Skin of body (tissue), 2 donors: Measurements from ENCODE around the gene SPATS2. TPM values are rescaled to one million over a fixed set of nuclear protein-coding genes. Genes with fewer than 3 reads are reported as not detected.
"Not testable (repeated sequence)": the region's sequence is repeated elsewhere in the genome, so short reads cannot be mapped to it uniquely, and the experiment has no call there.

Experiments used
- DNase-seq: peaks from one replicate; lab custom pipeline; 2025; lab: John Stamatoyannopoulos, UW
- total RNA-seq: library from RNA; depleted of rRNA; stranded (reverse); fragments of >200 nt; gene quantifications from one replicate; pipeline ENCODE4 v1.2.3, GENCODE V29; 2014

Gene SPATS2
- total RNA-seq, 1 donor from 2014 or later, result 24.6 TPM

DNA sequence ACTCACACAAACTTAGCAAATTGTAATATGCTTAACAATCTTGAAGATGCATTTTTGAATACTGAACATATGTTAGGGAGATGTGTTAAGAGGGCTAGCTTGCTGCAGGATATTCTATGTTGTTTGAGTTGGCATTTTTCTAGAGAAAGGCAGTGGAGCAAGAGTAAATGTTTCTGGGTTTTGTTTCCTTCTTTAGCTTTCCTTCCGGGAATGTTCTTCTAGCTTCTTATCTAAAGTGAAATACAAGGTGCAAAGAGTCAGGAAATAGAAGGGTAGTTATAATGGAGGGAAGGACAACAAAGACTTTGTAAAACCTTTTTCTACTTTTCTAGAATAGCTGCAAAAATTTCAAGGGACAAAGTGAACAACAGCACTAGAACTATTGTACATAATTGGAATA is 94.0 kb downstream of the SPATS2 start:
- DNase-seq, result no peak

DNA sequence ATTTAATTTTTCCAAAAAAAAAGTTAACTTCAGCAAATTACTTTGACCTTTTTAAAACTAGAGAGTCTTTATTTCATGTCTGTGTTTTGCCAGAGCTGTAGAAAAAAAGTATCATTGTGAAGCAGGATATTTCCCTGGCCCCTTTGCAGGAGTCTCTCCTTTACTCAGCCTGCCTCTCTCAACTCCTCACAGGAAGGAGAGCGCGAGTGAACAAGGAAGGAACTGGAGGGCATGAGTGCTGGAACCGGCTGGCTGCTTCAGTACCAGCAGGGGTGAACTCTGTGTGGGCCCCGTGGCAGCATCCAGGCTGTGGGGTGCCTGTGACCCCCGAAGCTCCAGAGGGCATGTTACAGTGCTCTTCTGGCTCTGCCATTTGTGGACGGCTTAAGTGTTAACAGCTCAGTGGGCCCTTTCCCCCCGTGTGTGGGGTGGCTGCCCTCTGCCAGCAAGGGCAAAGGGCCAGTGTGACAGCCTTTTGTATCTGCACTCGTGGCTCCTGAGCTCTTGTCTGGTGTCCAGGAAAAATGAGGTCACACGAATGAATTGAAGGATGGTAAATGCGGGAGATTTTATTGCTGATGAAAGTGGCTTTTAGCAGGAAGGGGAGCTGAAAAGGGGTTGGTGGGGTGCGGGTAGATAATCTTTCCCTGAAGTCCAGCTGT is 95.0 kb downstream of the SPATS2 start:
- no peak for DNase-seq

DNA sequence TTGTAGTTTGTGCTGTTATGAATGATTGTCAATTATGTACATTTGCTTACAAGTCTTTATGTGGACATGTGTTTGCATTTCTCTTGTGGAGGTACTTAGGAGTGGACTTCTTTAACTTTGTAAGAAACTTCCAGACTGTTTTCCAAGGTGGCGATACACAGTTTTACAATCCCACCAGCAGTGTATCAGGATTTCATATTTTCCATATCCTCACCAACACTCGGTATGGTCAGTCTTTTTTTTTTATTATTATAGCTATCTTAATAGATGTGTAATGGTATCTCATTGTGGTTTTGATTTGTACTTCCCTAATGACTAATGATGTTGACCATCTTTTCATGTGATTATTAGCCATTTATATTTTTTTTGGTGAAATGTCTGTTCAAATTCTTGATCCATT is 97.9 kb downstream of the SPATS2 start:
- no peak for DNase-seq

DNA sequence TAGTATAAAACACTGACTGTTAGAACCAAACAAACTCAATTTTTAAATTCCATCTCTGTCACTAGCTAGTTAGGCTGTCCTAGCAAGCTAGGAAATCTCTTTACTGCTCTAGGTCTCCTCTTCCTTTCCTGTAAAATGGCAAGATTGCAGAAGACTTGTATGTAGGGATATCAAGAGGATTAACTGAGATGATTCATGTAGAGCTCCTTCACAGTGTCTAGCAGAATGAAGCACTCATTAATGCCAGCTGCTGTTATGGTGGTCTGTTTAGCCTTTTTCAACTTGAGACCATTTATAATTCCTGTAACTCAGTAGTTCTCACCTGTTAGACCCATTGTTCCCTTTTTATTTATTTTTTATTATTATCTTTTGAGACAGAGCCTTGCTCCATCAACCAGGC is 103.7 kb downstream of the SPATS2 start:
- no peak for DNase-seq

DNA sequence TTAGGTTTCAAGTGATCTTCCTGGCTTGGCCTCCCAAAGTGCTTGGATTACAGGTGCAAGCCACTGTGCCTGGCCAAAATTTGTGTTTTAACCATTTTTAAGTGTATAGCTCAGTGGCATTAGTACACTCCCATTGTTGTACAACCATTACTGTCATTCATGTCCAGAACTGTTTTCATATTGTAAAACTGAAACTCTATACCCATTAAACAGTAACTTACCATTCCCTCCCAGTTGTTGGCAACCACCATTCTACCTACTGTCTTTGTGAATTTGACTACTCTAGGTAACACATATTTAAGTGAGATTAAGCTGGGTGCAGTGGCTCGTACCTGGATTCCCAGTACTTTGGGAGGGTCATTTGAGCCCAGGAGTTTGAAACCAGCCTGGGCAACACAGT is 104.3 kb downstream of the SPATS2 start:
- DNase-seq, result no peak

DNA sequence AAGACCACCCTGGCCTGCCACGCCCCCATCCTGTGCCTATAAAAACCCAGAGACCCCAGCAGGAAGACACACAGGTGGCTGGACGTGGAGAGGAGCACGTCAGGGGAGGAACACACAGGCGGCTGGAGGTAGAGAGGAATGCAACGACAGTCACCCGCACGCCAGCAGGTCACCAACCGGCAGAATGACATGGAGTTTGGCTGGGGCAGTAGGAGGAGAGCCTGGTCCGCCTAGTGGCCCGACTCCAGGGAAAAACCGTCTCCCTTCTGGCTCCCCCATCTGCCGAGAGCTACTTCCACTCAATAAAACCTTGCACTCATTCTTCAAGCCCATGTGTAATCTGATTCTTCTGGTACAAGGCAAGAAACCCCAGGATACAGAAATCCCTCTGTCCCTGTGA is 108.8 kb downstream of the SPATS2 start:
- no peak for DNase-seq

DNA sequence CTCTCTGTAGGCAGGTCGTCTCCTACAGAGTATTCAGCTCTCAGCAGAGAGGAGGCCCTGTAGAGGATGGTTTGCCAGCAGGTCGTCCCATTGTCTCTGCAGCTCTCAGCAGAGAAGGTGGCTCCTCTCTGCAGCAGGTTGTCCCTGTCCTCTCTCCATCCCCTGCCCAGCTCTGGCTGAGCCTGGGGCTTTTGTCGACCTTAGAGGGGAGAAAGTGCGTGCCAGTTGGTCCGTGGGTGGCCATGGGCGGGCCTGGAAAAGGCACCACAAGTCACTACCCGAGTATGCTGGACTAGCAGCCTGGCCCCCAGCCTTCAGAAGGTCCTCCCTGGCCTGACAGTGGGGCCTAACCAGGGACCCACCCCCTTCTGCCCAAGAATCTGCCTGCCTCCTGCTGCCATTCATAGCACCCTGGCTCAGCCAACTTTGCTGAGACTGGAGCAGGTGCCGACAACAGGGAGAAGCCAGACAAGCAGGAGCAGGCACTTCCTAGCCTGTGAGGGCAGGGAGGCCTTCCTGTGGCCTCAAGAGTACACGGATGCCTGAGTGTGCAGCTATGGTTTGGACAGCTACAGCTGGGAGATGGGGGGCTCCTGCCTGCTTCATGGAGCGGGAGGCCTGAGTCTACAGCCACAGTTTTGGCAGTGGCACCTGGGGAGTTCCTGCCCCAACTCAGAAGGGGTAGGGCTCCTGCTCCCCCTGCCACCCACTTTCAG is 111.8 kb downstream of the SPATS2 start:
- no peak for DNase-seq

DNA sequence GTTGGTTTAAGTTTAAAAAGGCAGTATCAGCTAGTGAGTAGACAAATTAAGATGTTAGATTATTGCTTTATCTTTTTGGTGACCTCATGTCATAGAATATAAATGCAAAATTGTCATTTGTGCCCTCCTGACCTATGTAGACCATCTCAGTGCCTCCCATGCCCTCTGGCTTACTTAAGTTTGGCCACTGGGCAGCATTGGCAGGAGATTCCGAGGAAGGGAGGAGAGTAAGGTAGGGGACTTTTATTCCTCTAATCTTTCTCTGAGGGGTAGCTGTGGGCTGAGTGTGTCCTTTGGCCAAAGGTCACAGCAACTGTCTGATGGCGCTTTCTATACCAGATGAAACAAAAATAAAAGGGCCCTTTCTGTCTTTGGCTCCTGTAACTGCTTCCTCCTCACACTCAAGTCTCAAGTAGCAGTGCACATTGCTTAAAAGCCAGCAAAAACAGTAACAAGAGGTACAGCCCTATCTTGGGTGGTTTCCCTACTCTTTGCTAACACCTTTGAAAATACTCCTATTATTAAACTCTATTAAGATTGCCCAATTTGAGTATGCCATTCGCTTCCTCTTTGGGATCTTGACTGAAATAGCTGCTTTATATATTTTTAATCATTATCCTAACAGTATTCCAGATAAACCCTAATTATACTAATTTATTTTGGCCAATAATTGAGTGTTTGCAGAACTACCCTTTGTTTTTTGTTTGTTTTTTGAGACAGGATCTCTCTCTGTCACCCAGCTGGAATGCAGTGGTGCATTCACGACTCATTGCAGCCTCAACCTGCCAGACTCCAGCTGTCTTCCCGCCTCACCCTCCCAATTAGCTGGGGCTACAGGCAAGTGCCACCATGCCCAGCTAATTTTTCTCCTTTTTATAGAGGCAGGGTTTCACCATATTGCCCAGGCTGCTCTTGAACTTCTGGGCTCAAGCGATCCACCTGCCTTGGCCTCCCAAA is 115.1 kb downstream of the SPATS2 start:
- no peak for DNase-seq

DNA sequence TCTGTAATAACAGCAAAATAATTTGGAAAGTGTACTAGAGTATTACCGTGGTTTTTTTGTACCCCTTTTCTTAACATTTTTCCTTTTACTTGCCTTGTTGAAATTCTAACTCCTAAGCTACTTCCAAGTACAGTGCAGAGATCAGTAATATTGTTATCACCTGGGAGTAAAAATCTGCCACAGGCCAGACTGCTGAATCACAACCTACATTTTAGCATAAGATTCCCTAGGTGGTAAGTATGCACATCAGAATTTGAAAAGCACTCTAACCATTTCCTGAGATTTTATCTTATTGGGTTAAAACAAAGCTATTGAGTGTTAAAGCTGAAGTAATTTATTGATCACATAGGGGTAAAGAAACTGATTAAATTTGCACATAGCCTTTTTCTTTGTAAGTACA is 116.4 kb downstream of the SPATS2 start:
- no peak for DNase-seq

DNA sequence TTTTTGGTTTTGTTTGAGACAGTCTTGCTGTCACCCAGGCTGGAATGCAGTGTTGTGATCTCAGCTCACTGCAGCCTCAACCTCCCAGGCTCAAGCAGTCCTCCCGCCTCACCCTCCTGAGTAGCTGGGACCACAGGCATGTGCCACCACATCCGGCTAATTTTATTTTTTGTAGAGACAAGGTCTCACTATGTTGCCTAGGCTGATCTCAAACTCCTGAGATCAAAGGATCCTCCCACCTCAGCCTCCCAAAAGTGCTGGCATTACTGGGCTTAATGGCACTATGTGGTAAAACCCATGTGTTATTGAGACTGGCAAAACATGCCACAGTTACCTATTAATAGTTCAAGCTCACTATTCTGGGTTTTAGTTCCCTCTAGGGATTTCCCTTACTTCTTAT is 120.3 kb downstream of the SPATS2 start:
- no peak for DNase-seq

DNA sequence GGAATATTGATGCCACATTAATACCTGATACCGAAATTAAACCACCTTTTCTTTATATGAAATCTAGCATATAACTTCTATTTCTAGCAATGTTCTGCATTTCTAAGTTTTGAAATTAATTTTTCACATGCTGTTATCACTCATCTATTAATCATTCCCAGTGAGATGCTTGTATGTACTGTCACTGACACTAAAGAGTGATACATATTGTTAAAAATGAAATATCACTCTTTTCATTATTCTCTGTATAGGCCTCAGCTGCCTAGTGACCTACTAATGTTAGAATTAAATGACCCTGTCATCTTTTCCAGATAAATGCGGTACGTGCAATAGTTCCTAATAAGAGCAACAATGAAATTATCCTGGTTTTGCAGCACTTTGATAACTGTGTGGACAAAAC is 121.9 kb downstream of the SPATS2 start:
- DNase-seq, result no peak

DNA sequence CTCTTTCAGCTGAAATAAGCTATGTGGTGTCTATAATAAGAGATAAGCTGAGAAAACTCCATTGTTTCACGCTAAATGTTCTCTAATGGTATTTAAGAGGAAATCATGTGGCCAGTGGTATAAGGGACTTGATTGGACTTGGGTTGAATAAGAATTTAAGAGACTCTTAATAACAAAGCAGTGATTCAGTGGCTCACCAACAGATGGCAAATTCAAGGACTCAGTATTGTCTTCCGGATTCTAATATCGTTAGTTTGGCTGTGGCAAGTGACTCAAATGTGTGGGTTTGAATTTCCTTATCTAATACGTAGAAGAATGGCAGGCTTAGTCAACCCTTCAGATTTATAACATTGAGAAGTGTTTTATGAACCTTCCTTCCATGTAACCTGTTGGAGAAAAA is 122.5 kb downstream of the SPATS2 start:
- DNase-seq, result no peak

DNA sequence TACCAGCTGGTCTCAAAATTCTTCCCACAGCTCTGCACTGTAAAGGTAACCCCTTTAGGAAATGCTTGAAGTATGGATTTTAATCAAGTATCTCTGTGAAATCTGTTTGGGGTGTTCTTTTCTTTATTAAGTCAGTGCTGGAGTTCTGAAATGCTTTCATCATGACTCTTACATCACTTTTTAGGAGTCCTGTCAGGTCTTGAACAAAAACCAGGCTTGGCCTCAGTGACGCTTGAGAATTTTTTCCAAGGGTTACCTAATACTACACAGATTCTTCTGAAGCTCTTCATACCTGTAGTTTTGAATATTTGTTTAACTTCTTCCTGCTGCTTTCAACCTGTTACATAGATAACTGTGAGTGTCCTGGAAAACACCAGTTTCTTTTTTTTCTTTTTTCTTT is 124.6 kb downstream of the SPATS2 start:
- DNase-seq, result no peak

DNA sequence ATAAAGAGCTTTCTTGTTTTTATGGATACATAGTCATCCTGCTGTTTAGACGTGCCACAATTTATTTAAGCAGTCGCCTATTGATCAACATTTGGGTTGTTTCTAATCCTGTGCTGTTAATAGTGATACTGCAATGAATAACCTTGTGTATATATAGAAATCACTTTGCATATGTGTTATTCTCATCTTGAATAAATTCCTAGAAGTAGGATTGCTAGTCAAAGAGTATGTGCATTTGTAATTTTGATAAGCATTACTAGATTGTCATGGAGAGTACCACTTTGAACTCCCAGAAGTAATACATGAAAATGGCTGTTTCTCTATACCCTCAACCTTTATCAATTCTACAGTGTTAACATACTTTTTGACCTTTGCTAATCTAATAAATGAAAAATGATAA is 126.6 kb downstream of the SPATS2 start:
- no peak for DNase-seq

DNA sequence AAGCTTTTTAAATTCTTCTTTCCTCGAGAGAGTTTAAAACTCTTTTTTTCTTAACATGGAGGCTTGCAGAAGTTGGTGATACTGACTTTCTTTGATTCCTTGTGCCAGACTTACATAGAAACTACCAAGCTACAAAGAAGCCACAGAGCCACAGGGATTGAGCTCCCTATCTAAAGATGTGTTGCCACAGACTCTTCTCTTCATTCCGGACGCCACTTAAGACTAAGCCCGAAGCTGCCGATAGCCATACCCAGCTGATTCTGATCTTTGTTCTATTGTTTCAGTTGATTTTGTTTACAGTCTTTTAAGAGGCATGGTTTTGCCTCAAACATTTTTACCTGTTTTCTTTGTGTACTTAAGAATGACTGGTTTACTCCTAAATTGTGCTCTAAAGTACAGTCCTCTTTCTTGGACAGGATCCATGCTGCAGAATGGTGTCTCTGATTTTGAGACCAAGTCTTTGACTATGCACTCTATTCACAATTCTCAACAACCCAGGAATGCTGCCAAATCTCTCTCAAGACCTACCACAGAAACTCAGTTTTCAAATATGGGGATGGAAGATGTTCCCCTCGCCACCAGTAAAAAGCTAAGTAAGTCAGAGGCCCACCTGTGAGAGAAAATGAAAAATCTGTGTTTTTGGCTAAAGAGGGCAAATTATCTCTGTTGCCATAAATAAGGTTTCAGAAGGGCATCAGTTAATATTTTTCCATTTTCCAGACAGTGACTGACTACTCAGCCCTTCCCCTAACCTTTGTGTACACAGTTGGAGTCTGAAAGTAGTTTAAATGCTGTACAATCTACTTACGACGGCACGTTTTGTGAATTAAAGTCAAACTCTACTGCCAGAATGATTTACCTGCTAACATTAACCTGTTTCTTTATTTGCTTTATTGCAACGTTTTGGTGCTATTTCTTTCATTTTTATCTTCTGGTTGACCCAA is 129.4 kb downstream of the SPATS2 start:
- DNase-seq, result no peak

DNA sequence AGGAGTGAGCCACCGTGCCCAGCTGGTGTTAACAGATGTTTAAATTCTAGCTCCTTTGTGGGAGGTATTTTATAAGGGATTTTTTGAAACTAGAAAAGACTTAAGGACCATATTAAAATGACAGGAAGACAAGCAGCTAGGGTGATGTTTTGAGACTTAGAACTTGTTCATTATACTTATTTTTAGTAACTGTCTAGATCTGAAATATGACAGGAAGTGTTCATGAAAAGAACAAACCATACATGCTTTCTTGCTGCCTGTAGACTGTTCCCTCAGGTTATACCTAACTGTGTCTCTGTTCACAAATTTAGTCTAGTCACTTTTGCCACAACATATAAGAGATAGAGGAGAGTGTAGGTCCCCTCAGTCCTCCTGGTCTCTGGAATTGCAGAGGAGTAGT is 134.6 kb downstream of the SPATS2 start:
- DNase-seq, result no peak

DNA sequence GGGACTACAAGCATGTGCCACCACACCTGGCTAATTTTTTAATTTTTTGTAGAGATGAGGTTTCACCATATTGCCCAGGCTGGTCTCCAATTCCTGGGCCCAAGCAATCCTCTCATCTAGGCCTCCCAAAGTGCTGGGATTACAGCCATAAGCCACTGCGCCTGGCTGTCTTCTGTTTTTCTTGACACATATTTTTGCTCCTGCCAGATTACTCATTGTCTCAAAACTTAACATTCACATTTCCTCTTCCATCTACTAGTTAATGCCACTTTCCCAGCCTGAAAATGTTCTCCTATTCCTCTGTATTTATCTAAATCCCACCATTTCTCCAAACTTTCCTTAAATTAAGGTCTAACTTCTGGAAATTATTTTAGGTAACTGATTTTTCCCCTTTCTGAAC is 135.3 kb downstream of the SPATS2 start:
- no peak for DNase-seq

DNA sequence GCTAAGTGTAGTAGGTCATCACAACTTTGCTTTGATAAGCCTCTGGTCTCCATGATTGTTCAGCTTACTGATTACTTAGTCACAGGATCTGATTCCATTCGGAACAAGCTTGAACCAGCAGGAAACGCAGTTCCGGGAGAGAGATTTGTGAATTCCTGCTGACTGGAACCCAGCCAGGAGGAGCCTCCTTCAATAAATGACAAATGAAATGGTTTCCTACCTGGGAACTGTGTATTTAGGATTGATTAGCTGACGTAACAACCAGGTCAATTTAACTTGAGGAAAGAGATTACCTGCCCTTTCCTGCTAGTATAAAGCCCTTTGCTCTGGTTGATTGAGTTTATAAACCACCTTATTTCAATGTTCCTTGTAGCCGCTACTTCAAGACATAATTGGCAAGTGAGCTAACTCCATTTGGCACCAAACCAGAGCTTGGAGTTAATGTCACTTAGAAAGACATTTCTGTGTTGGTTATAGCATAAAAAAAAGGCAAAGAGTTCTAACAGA is 136.5 kb downstream of the SPATS2 start:
- peak; percentile 29 for DNase-seq

DNA sequence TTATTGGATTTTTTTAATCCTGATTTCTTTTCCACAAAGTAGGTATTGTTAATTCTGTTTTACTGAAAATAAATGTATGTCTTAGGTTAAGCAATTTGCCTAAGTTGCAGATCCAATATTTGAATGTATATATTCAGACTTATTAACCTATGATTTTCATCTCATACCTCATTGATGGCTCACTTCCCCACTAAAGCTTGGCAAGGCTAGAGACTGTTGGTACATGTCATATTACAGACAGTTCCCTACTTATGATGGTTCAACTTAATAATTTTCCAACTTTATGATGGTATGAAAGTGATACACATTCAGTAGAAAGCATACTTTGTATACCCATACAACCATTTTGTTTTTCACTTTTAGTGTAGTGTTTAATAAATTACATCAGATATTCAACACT is 138.4 kb downstream of the SPATS2 start:
- DNase-seq, result no peak

DNA sequence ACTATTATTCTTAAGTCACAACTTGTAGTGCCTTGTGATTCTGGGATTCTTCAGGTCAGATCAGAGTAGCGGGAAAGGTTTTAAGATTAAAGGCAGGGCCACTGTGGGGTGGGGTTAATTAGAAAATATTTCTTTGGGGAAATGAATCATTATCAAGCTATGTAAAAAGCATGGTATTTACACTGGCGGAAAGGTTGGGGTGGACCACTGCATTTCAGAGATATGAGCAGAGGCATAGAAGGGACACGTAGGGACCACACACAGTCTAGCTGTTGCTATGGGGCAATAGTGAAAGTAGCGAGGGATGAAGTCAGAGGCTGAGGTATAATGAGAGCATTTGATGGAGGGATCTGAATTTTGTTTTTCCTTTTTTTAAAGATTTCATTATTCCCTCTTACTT is 139.9 kb downstream of the SPATS2 start:
- DNase-seq, result no peak

DNA sequence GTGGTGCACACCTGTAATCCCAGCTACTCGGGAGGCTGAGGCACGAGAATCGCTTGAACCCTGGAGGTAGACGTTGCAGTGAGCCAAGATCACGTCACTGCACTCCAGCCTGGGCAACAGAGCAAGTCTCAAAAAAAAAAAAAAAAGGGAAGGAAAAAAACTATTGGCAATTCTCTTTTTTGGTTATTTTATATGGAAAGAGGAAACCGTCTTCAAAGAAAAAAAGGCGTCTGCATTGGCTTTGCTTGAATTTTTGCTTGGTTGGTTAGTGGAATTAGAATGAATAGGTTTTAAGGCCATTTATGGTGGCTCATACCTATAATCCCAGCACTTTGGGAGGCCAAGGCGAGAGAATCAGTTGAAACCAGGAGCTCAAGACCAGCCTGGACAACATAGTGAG is 142.4 kb downstream of the SPATS2 start:
- DNase-seq, result not testable (repeated sequence)
